Type B pancreatic cell (in vitro differentiated cells): Measurements from ENCODE around the gene PRDM16. TPM values are rescaled to one million over a fixed set of nuclear protein-coding genes. Genes with fewer than 3 reads are reported as not detected.

Experiments used
- DNase-seq: peaks from one replicate; pipeline ENCODE4 v3.0.0; 2021; ENCODE audit warnings: mixed read lengths; ENCODE audit not compliant: unreplicated experiment; ENCODE audit errors: extremely low spot score
- H3K27ac Mint-ChIP-seq: 2 replicates; pipeline ENCODE4 v1.8.0; 2021; ENCODE audit warnings: mild to moderate bottlenecking, mixed read lengths
- H3K27me3 Mint-ChIP-seq: 2 replicates; pipeline ENCODE4 v1.8.0; 2021; ENCODE audit warnings: mixed read lengths
- H3K36me3 Mint-ChIP-seq: 2 replicates; pipeline ENCODE4 v1.8.0; 2021; ENCODE audit warnings: mixed read lengths
- H3K4me1 Mint-ChIP-seq: one replicate; pipeline ENCODE4 v1.8.0; 2021; ENCODE audit warnings: mixed read lengths; ENCODE audit not compliant: unreplicated experiment
- H3K4me3 Mint-ChIP-seq: 2 replicates; pipeline ENCODE4 v1.8.0; 2021; ENCODE audit warnings: mild to moderate bottlenecking, mixed read lengths
- H3K9me3 Mint-ChIP-seq: 2 replicates; pipeline ENCODE4 v1.8.0; 2021; ENCODE audit warnings: mixed read lengths
- total RNA-seq: library from RNA; stranded (reverse); gene quantifications from 2 replicates; pipeline ENCODE4 v1.2.1, GENCODE V29; 2021; ENCODE audit warnings: low replicate concordance
- TF ChIP-seq, protein P1 (sequence below): fragments of 200-600 bp; sonication (generic); conservative IDR thresholded peaks from 2 replicates; pipeline ENCODE4 v1.5.0; 2021; ENCODE audit warnings: antibody characterized with exemption, mild to moderate bottlenecking

PRDM16 gene
- total RNA-seq, 1 donor from 2014 or later: 23.6 TPM

DNA sequence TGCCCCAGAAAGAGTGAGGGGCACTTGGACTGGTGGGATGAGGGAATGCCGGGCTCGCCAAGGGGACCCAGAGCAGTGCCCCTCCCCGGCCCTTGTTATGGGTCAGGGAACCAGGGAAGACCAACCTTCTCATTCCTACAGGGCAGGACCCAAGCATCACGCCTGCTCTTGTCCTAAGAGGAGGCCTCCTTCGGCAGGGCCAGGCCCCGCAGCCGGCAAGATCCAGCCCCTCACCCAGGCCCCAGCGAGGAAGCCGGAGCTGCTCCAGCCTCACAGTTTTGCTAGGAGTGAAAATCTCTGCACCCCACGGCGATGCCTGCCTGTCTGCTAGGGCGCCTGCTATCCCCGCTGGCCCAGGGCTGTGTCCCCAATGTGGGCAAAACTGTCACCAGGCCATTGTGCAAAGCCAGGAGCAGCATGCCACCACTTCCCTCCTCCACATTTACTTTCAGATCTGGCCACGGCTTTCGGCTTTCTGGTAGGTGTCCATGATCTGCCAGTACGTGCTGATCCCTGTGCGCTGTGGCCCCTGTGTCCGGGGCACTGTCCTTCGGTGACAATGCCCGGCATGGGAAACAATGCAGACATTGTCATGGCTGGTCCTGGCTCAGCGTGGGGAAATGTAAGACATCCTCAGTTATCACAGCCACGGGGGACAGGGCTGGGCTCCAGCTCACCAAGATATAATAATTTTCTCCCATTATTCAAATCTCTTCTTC is 38.2 kb upstream of the PRDM16 start:
- TF ChIP-seq, protein P1, sequence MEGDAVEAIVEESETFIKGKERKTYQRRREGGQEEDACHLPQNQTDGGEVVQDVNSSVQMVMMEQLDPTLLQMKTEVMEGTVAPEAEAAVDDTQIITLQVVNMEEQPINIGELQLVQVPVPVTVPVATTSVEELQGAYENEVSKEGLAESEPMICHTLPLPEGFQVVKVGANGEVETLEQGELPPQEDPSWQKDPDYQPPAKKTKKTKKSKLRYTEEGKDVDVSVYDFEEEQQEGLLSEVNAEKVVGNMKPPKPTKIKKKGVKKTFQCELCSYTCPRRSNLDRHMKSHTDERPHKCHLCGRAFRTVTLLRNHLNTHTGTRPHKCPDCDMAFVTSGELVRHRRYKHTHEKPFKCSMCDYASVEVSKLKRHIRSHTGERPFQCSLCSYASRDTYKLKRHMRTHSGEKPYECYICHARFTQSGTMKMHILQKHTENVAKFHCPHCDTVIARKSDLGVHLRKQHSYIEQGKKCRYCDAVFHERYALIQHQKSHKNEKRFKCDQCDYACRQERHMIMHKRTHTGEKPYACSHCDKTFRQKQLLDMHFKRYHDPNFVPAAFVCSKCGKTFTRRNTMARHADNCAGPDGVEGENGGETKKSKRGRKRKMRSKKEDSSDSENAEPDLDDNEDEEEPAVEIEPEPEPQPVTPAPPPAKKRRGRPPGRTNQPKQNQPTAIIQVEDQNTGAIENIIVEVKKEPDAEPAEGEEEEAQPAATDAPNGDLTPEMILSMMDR: no peak
- Mint-ChIP-seq H3K27me3 (peaks cover 5% of the 10 kb centered on the region), H3K4me1 (peaks cover 5% of the 10 kb centered on the region), H3K4me3 (no peak overlapping the region), H3K9me3 (no peaks in the 10 kb centered on the region), H3K27ac (no peak overlapping the region), H3K36me3 (no peaks in the 10 kb centered on the region)
- peak; percentile 68 for DNase-seq

DNA sequence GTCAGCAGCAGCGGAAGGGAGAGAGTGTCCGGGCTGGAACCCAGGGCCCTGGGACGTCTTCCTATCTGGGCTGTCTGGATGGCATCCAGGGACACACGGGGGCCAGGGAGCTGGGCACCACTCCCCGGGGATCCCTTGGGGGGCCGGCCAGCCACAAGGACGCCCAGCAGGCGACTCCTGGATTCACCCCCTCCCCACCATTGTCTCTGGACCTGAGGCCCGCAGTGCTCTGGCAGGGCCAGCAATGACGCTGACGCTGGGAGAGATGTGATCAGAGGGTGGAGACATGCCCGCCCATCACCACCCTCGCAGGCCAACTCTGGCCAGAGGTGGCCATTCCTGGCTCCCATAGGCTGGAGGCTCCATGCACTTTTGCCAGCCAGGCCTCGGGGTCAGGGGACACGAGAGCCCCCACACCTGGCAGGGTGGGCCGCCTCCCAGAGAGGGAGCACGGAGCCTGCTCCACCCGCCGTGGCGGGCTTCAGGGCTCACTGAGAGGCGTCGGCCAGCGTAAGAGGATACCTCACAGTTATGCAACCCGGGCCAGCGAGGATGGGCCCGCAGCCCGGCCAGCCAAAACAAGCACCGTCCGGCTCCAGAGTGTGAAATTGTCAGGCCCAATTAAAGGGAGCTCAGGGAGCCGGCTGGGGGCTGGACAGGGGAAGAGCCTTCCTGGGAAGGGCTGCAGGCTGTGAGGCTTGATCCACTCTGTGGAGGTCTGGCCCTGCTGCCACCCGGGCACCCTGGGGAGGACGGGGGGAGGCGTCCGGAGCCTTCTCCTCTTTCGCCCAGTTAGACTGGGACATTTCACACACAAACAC is 37.4 kb upstream of the PRDM16 start:
- TF ChIP-seq, protein P1: no peak
- no peak overlapping the region for H3K4me3 Mint-ChIP-seq
- no peaks in the 10 kb centered on the region for H3K9me3 Mint-ChIP-seq
- H3K36me3 Mint-ChIP-seq: no peaks in the 10 kb centered on the region
- H3K27me3 Mint-ChIP-seq: peaks cover 5% of the 10 kb centered on the region
- peak; percentile 67 for DNase-seq
- no peak overlapping the region for H3K27ac Mint-ChIP-seq
- H3K4me1 Mint-ChIP-seq: peaks cover 5% of the 10 kb centered on the region

DNA sequence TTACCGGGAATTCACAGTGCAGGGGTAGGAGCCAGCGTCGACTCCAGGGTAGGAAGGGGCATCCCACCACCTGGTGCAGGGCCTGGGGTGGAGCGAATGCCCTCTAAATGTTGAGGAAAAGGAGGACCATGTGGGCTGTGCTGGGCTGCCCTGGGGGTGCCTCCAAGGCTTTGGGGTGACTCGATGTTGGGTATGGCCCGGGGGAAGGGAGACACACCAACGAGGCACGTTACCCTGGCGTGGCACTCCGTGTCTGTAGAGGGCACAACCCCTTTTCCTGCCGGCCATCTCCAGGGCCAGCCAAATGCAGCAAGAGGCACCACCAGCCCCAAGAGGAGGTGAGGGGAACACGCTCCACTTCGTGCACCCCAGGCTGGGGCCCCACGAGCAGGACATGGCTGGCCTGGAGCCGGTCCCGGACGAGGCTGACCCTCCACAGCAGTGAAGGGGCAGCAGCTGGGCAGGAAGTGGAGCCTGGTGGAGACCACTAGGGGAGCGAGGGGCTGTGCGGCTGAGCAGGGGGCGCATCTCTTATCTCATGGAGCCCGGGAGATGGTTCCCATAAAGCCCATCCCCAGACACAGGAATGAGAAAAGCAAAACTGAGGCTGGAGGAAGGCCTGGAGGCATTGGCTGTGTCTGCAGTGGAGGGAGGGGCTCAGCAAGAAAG is 36.5 kb upstream of the PRDM16 start:
- DNase-seq: peak; percentile 66
- TF ChIP-seq, protein P1: no peak
- H3K4me3 Mint-ChIP-seq: no peak overlapping the region
- H3K27ac Mint-ChIP-seq: no peak overlapping the region
- H3K27me3 Mint-ChIP-seq: peaks cover 5% of the 10 kb centered on the region
- H3K9me3 Mint-ChIP-seq: no peaks in the 10 kb centered on the region
- peaks cover 5% of the 10 kb centered on the region for H3K4me1 Mint-ChIP-seq
- no peaks in the 10 kb centered on the region for H3K36me3 Mint-ChIP-seq

DNA sequence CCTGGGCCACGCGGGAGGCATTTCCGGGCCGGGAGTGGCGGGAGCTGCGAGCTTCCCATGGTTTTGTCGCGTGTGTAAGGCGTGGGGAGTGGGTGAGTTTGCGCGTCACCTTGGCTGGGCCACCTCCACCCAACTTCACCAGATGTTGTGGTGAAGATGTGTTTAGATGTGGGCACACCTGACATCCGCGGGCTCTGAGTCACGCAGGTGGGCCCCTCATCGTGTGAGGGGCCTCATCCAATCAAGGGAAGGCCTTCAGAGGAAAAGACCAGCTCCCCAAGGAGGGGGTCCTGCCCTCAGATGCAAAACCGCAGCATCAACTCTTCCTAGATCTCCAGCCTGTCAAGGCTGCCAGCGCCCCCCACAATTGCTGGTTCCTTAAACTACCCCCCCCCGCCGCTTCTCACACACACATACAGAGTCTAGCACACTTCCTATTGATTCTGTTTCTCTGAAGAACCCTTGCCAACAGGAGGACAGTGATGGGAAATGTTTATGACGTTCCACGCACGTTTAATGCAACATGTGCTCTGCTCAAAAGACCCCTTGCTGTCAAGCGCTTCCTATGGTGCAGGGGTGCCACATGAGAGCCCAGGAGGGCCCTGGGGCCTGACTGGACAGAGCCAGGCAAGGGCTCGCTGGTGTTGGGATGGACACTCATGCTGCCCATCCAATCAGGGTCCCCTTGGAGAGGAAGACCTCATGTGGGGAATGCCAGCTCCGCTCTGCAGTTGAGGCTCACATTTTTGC is 35.8 kb upstream of the PRDM16 start:
- TF ChIP-seq, protein P1: no peak
- no peak overlapping the region for H3K4me3 Mint-ChIP-seq
- no peaks in the 10 kb centered on the region for H3K36me3 Mint-ChIP-seq
- peaks cover 8% of the 10 kb centered on the region for H3K4me1 Mint-ChIP-seq
- no peaks in the 10 kb centered on the region for H3K9me3 Mint-ChIP-seq
- no peak overlapping the region for H3K27ac Mint-ChIP-seq
- H3K27me3 Mint-ChIP-seq: peaks cover 5% of the 10 kb centered on the region
- DNase-seq: no peak

DNA sequence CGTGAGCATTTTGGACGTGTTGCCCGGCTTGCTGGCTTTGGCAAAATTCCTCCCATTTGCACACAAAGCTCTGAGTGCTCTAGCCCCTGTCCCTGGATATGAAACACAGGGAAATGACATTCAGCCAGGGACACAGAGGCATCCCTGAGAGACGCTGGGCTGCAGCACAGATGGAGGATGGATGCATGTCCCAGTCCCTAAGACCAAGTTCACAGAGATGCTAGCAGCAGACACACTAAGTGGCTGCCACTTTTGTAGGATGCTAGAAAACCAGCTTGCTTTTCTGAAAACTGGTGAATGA is 35.3 kb upstream of the PRDM16 start:
- DNase-seq: no peak
- Mint-ChIP-seq H3K27ac (no peak overlapping the region), H3K36me3 (no peaks in the 10 kb centered on the region), H3K27me3 (peaks cover 5% of the 10 kb centered on the region), H3K4me1 (peaks cover 8% of the 10 kb centered on the region), H3K4me3 (no peak overlapping the region), H3K9me3 (no peaks in the 10 kb centered on the region)
- TF ChIP-seq, protein P1: no peak
